ENCODE data around the gene GARNL3.

GARNL3 gene

DNA sequence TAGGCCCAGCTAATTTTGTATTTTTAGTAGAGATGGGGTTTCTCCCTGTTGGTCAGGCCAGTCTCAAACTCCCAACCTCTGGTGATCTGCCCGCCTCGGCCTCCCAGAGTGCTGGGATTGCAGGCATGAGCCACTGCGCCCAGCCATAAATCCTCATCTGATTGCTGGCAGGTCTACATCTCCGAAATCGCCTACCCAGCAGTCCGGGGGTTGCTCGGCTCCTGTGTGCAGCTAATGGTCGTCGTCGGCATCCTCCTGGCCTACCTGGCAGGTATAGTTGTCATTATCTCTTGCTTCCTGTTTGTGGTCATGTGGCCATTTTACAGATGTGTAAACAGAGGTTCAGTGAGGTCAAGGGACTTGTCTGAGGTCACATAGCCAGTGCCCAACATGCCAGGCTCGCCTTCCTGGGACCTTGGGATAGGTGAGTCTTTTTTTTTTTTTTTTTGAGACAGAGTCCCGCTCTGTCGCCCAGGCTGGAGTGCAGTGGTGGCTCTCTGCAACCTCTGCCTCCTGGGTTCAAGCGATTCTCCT lies 135.2 kb downstream of the GARNL3 start:
- DNase-seq (ENCODE audit: low read depth in 2 of 3, low spot score in 1 of 3): no peak

DNA sequence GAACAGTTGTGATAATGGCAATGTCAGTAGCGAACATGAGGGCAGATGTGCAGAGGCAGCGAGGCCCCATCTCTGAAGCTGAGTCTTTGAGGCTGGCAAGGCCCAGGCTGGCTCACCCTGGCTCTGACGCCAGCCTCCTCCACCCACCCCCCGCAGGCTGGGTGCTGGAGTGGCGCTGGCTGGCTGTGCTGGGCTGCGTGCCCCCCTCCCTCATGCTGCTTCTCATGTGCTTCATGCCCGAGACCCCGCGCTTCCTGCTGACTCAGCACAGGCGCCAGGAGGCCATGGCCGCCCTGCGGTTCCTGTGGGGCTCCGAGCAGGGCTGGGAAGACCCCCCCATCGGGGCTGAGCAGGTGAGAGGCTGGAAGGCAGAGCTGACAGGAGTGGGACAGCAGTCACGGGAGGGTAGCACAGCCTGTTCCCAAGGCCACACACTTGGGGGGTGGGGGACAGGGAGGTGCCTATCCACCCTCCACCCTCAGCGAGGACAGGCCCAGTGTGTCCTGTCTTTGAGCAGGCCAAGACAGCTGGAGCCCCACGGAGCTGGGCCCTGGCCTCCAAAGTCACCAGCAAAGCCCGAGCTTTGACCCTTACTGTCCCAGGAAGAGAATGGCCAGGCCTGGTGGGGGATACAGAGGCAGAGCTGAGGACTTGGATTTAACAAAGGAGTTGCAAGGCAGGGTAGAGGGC lies 138.0 kb downstream of the GARNL3 start:
- DNase-seq (ENCODE audit: low read depth in 2 of 3, low spot score in 1 of 3): no peak

DNA sequence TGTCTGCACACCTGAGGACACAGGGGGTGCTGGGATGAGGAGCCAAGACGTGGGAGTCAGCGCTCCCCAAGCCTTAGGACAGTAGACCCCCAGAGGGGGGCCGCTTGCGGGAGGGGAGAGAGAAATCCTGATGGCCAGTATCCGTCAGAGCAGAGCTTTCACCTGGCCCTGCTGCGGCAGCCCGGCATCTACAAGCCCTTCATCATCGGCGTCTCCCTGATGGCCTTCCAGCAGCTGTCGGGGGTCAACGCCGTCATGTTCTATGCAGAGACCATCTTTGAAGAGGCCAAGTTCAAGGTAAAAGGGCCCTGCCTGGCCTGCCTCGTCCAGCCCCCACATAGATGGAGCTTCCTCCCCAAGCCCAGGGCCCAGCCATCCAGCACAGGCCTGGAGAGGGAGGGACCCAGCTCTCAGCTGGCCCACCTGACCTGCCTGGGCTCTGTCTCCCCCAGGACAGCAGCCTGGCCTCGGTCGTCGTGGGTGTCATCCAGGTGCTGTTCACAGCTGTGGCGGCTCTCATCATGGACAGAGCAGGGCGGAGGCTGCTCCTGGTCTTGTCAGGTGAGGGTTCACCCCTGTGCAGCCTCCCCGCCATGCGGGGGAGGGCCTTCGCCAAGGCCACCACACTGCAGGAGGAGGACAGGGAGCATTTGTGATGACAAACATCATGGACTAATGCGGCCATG lies 139.1 kb downstream of the GARNL3 start:
- DNase-seq (ENCODE audit: low read depth in 2 of 3, low spot score in 1 of 3): no peak

DNA sequence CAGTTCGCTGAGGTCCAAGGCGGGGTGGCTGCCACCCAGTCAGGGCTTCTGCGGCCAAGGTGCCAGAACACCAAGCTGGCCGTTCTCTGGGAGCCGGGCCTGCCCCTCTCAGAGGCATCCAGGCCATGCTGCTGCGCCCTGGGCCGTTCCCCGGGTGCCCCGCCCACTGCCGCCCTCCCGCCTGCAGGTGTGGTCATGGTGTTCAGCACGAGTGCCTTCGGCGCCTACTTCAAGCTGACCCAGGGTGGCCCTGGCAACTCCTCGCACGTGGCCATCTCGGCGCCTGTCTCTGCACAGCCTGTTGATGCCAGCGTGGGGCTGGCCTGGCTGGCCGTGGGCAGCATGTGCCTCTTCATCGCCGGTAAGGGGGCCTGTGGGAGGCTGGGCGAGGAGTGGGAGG lies 140.1 kb downstream of the GARNL3 start:
- DNase-seq (ENCODE audit: low read depth in 2 of 3, low spot score in 1 of 3): no peak

DNA sequence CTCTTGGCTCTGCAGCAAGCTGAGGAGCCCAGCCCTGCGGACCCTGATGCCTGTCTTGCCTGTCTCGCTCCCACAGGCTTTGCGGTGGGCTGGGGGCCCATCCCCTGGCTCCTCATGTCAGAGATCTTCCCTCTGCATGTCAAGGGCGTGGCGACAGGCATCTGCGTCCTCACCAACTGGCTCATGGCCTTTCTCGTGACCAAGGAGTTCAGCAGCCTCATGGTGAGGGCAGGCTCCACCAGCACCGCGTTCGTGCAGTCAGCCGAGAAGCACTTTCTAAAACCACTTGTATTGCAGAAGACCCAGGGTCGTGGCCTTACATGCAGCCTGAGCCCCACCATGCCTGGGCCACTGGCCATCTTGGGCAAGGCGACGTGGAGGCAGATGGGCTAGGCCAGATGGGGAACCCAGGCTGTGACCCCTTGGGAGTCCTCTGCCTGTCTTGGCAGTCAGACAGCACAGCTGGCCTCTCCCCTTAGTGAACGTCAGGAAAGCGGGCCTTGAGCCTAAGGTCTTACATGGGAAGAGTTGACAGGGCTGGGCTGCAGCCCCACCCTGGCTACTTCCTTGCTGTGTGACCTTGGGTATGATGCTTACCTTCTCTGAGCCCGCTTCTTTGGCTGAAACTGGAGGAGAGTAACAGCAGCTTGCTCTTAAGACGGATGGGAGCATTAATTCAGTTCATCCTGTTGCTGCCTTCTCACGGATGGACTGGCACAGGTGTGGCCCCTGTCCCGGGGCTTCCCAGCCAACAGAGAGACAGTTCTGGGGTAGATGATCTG lies 141.0 kb downstream of the GARNL3 start:
- DNase-seq (ENCODE audit: low read depth in 2 of 3, low spot score in 1 of 3): no peak

DNA sequence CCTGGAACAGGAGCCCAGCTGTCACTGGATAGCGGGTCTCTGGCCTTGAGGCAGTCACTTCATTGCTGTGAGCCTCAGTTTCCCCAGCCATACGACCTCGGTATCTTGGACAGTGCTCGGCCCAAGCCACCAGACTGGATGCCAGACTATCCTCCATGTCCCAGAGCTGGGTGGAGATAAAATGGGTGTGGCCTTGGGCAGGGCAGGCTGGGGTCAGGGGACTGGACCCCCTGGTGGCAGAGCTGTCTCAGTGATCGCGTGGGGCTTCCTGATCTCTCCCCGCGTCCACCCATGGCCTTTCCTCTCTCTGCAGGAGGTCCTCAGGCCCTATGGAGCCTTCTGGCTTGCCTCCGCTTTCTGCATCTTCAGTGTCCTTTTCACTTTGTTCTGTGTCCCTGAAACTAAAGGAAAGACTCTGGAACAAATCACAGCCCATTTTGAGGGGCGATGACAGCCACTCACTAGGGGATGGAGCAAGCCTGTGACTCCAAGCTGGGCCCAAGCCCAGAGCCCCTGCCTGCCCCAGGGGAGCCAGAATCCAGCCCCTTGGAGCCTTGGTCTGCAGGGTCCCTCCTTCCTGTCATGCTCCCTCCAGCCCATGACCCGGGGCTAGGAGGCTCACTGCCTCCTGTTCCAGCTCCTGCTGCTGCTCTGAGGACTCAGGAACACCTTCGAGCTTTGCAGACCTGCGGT lies 142.4 kb downstream of the GARNL3 start:
- no peak for DNase-seq (ENCODE audit: low read depth in 2 of 3, low spot score in 1 of 3)

DNA sequence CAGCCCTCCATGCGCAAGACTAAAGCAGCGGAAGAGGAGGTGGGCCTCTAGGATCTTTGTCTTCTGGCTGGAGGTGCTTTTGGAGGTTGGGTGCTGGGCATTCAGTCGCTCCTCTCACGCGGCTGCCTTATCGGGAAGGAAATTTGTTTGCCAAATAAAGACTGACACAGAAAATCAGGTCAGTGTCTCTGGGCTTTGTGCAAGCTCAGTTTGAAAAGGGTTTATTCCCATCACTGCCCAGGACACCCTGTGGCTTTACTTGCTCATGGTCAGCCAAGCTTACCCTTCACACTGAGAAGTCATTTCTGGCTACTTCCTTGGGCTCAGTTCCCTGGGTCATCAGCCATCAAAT lies 142.9 kb downstream of the GARNL3 start:
- no peak for DNase-seq (ENCODE audit: low read depth in 2 of 3, low spot score in 1 of 3)

DNA sequence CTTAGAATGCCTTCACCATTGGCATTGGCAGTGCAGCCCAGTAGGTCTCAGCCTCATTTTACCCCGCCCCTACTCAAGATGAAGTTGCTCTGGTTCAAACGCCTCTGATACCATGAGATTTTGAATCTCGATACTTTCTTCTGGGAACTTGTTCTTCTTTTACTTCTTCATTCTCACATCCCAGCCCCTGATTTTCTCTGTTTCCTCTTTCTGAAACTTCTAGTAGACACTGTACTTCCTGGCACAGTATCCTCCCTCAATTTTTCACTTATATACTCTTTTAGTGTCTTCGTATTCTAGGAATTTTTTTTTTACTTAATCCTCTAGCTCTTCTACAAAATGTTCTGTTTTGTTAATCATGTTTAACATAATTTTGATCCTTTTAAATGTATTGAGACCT lies 146.5 kb downstream of the GARNL3 start:
- DNase-seq (ENCODE audit: low read depth in 2 of 3, low spot score in 1 of 3): no peak

DNA sequence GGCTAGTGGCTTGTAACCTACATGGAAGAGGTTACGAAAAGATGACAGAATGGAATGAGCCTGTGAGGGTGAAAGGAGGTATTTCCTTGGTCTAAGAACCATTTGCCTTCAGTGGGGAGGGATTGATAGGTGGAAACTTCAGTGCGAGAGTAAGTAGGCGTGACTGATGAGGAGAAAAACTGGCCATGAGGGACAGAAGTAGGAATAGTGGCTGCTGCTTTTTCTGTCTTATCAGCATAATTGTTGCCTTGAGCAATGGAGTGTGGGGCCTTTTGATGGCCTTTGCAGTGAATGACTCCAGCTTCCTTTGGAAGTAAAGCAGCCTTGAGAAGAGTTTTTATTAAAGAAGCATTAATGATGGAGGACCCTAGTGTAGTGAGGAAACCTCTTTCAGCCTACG lies 150.6 kb downstream of the GARNL3 start:
- no peak for DNase-seq (ENCODE audit: low read depth in 2 of 3, low spot score in 1 of 3)

DNA sequence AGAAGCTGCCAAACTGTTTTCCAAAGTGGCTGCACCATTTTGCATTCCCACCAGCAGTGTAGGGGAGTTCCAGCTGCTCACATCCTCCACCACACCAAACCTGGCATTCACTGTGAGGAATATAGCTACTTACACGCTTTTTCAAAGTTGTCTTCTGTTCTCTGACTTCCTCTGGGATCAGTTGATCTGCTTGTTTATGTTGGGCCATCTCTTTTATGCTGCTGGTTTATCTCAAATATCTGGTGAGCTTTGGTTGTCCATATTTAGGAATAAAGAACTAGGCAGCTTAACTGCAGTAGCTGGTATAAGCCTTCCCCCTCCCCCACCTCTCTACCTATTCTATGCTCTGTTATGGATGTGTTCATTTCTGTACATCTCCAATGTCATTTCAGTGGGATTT lies 151.1 kb downstream of the GARNL3 start:
- DNase-seq (ENCODE audit: low read depth in 2 of 3, low spot score in 1 of 3): no peak

DNA sequence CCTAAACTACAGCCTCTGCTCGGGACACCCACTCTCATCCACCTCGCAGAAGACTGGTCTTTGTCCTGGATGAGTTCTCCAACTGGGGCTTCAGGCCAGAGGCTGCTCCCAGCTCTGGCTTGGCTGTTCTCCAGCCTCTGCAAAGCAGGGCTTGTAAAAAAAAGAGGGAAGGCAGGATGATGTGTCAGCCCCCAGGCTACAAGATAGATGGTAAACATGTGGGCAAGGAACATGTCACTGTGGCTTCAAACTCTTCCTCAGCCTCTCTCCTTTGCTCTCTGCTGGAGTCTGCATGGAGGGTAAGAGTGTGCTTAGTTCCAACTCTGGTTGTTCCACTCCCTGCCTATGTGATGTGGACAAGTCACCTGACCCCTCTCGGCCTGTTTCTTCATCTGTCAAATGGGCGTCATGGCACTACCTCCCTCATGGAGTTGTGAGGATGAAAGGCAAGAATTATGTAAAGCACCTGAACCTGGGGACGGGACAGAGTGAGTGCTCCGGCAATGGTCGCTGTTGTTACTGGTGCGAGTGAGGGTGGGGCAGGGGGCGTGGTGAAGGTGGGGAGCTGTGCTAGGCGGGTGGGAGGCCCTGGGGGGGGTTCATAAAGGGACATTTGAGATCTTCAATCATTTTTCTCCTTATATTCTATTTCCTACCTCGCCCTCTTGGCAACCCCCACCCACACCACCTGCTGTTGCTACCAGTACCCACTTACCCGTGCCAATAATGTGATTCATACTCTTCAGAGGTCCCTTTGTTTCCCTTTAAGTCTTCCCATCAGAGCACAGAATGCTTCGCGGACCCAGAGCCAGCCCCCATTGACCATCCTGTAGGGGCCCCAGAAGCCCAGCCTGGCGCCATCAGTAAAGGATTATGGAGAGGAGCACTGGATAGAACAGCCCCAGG lies 152.8 kb downstream of the GARNL3 start:
- DNase-seq (ENCODE audit: low read depth in 2 of 3, low spot score in 1 of 3): no peak

DNA sequence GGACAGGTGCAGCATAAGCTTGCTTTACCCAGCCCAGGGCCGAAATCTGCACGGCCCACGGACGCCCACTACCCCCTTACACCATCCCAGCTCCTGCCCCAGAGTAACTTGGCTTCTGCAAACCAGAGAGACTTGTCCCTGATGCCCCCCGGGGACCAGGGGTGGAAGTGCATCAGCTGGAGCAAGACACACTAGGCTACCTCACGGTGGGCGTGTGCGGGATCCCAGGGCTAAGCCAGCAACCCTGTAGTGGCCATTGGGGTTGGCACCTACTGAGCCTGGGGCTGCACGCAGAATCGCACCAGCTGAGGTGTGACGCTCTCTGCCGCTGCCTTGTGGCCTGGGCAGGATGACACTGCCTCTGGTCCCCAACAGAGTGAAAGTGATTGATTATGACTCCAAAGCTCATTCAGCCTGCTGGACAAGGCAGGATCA lies 153.5 kb downstream of the GARNL3 start:
- peak in 1 of 3 donors; percentile 31 for DNase-seq (ENCODE audit: low read depth in 2 of 3, low spot score in 1 of 3)

DNA sequence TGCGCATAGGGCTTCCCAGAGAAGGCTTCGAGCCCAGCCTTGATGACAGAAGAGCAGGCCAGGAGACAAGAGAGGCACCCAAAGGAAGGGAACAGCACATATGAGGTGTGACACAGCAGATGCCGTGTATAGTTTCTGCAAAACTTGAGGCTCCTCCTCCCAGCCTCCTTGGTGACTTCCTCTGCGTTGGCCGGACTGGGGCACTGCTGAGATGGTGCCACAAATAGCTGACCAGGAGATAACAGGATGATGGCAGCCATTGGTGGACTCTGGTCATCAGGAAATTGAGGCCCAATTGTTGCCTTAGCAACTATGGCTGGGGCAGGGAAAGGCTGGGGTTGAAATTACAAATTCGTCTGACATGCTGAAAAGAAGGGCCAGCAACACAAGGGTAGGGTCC lies 154.8 kb downstream of the GARNL3 start:
- DNase-seq (ENCODE audit: low read depth in 2 of 3, low spot score in 1 of 3): no peak

DNA sequence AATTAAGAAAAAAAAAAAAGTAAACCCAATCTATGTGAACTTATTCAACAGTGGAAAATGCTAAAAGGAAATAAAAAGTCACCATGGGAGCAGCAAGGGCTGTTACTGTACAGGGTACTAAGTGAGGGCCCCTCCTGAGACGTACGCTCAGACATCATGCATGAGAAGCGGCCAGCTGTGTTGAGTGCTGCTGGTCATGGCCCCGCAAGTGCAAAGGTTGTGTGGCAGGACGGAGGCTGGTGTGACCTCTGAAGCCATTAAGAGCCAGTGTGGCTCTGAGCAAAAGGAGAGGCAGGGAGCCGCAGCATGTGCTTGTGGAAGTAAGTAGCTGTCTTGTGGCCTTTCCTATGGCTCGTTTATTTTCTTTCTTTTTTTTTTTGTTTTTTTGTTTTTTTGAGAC lies 156.5 kb downstream of the GARNL3 start:
- no peak for DNase-seq (ENCODE audit: low read depth in 2 of 3, low spot score in 1 of 3)

DNA sequence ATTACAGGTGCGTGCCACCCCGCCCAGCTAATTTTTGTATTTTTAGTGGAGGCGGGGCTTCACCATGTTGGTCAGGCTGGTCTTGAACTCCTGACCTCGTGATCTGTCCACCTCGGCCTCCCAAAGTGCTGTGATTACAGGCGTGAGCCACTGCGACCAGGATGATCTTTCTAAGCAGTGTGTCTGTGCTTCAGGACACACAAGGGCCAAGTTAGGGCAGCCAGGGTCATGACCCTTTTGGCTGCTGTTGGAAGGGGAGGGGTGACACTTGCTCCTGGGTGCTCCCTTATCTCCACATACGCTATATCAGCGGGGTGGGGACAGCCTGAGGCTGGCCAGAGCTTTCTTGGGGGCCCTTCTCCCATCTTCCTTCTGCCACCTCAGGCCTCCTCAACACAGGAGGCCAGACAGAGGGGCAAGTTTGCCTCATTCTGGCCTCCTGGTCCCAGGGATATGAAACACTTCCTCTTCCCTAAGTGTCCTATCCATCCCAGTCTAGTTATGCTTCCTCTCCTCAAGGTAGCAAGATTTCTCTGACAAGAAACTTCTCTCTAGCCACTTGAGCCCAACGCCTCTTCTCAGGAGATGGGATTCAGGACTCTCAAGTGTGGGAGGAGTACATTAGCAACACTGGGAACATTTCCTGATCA lies 157.7 kb downstream of the GARNL3 start:
- DNase-seq (ENCODE audit: low read depth in 2 of 3, low spot score in 1 of 3): no peak

DNA sequence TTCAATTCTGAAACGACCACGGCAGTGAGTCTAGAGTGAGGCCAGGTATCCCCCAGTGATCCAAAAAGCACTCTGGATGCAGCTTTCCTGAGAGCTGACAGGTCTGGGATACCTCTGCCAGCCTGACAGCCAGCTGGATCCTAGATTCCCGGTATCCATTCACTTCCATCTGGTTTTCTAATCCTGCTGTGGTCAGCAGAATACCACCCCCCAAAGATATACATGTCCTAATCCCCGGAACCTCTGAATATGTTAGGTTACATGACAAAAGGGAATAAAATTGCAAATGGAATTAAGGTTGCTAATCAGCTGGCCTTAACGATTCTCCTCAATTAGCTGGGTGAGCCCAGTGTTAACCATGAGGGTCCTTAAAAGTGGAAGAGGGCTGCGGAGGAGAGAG lies 158.2 kb downstream of the GARNL3 start:
- no peak for DNase-seq (ENCODE audit: low read depth in 2 of 3, low spot score in 1 of 3)

DNA sequence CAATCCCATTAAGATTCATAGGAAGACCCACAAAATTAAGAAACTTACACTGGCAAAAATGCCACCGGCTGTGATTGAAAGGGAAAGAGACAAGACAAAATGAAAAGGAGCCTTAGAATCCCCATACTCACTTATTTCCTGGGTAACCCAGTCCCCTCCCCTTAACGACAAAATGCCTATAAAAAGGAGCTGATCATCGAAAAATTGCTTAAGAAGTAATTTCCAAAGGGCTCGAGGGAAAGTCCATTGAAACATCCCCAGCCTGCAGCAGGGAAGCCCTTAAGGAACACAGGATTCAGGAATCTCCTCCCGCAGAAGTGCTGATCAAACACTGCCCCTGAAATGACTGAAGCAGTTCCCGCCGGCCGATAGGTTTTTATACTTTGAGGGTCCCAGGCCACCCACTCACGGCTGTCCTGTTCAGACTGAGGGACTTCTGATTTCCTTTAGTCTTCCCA lies 158.9 kb downstream of the GARNL3 start:
- no peak for DNase-seq (ENCODE audit: low read depth in 2 of 3, low spot score in 1 of 3)

DNA sequence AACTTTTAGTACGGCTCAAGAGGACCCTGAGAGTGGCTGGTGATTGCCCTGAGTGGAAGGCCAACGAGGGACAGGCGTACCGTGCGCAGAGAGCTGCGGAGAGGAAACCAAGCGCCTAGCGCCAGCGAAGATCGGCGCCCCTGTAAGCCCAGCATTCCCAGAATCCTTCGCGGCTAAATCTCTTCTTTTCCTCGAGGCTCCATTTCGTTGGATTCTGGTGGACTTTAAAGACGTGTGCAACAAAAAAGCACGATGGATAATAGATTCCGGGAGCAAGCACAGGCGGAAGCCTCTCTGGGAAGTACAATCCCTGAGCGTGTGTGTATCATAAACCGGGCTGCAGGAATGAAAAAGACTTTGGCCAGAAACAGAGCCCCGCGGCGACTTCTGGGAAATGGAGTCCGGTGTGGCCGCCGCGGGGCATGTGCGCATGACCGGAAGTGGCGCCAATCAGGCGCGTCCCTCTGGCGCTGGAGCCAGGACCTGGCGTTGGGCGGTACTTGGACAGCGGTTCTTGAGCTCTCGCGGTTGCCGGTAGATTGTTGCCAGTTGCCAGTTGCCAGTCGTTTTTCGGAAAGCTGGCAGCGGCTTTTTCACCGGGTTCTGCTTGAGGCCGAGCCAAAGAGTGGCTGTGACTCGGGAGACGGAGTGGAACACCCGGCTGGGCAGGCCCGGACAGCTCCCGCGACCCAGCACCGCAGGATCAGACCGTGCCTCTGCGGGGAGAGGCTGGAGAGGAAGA lies 159.5 kb downstream of the GARNL3 start, which contains the start of gene ZNF79:
Gene ZNF79 (plus strand): TSS at position 449 of the 742 bp plus-strand sequence. CDS start 406 bp downstream, outside the sequence.
- DNase-seq (ENCODE audit: low read depth in 2 of 3, low spot score in 1 of 3): peak; percentile 85 to 91 (median 87)

DNA sequence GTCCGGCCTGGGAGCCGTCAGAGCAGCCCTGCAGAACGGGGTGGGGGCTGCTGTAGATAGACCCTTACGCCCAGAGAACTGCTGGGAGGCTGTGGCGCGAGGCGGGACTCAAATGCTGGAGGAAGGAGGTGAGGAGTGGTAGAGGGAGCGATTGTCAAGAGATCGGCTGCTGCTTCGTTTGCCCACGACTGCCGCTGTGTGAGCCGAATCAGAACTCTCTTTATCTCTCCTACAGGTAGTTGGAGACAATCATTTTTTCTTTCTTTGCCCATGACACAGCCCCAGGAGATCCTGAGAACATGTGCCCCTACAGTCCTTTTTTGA lies 160.1 kb downstream of the GARNL3 start:
- DNase-seq (ENCODE audit: low read depth in 2 of 3, low spot score in 1 of 3): no peak
